GM18505 (cell line): ENCODE measurements around the gene FNDC3B.

Source experiments
- ATAC-seq: cut with Tn5 transposase; IDR thresholded peaks from one replicate; pipeline ENCODE4 v1.9.1; 2021; ENCODE audit not compliant: unreplicated experiment
- POLR2A ChIP-seq: IDR thresholded peaks from 4 replicates; pipeline ENCODE4 v1.6.1; 2011; ENCODE audit warnings: borderline replicate concordance; ENCODE audit not compliant: insufficient read depth, insufficient read length; ENCODE audit errors: extremely low read depth

The FNDC3B gene

DNA sequence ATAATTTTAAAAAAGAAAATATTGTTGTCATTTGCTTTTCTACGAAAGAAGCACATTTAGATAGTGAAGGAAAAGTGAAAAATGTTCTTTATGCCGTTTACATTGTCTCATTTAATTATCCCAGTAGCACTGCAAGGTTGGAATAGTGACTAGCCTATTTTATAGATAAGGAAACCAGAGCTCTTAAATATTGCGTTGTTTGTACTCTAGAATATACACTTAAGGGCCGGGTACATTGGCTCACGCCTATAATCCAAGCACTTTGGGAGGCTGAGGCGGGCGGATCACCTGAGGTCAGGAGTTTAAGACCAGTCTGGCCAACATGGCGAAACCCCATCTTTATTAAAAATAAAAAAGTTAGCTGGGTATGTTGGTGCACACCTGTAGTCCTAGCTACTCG, 127.5 kb downstream of the FNDC3B start:
- no peak for ATAC-seq
- no peak for TF ChIP-seq POLR2A

GRCh38 chr3:172167892-172168648, 128.7 kb downstream of the FNDC3B start:
- TF ChIP-seq POLR2A: no peak
- no peak for ATAC-seq

DNA sequence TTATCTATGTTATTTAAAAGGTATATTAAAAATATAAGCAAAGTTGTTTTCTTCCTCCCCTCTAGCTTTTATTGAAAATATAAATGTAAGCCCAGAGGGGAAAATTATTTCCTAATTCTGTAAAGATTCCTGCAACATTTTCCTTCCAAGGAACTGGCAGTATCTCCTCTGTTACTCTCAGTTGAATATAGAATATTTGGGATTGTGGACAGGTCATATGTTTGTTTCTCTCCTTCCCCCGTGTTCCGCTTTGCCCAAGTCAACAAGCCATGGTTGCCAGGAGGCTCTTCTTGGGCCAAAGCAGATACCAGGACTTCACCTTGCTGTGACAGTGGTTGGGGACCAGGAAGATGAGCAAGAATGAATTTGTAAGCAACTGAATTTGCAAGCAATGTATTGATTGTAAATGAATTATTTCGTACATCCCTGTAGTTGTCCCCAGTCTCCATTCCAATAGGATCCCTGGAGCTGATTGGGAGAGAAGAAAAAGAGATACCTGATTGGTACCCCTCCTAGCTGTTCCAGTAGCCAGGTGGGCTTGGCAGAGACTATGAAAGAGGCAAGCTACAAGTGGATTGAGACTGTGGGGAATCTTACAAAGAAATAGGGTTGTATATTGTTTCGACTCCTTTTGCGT, 130.8 kb downstream of the FNDC3B start:
- TF ChIP-seq POLR2A: no peak
- ATAC-seq: no peak

- TF ChIP-seq POLR2A: no peak
- ATAC-seq: no peak
Measured at GRCh38 chr3:172170841-172171240, 131.5 kb downstream of the FNDC3B start.

DNA sequence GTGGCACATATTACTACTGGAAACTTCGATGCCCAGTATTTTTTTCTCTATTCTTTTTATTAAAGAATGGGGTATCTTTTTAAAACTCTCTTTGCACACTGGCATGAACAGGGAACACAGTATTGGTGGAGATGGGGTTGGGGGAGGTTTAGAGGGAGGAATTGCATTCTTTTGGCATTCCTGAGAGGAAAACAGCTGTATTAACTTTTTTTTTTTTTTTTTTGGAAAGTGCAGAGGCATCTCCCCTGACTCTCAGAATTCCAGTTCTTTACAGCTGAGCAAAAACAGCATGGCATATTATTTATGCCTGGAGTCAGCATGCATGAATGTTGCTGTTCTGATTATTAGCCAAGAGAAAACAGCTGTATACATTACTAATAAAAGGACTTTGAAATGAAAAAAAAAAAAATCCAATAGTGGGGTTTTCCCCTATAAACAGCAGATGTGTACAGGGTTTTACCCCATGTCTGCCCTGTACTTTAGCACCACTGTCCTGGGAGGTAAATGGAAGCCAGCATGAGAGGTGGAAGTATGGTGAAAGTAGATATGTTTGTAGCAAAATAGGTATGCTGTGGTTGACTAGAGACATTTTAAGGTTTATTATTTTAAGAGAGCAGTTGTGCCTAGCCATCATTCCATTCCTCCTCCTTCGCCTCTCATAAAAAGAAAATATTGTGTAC, 132.2 kb downstream of the FNDC3B start:
- no peak for ATAC-seq
- no peak for TF ChIP-seq POLR2A

- TF ChIP-seq POLR2A: no peak
- ATAC-seq: no peak
Measured at GRCh38 chr3:172173316-172174254, 134.2 kb downstream of the FNDC3B start.

GRCh38 chr3:172174513-172175253, 135.3 kb downstream of the FNDC3B start:
- ATAC-seq: no peak
- no peak for TF ChIP-seq POLR2A

- no peak for TF ChIP-seq POLR2A
- ATAC-seq: no peak
Measured at GRCh38 chr3:172175254-172175599, 135.8 kb downstream of the FNDC3B start.

DNA sequence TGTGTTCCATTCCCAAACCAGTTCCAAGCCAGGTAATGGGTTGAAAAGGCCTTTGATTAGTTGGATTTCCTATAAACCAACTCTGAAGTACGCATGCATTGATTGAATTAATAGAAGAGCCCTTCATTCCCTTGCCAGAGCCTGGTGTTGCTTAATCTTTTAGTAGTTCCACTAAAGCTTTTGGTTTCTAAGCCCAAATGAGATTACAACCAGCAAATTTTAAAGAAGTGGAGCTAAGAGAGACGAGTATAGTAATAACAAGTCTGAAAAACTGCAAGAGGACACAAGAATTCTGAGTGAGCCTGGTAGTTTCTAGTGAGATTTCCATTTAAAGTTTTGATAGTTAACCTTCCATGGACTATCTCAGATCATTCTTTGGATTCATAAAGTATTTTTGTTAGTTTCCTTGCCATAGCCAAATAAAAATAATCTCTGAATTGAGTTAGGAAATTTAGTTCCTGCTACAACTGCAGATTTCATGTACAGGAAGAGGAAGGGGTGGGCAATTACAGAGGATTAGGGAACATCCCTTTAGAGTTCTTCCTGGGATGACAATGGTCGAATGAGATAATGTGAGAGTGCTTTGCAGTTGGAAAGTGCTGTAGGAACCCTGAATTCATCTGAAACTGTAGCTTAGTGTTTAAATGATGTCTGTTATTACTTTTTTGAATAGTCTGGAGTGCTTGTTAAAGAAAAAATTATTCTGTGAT, 136.8 kb downstream of the FNDC3B start:
- TF ChIP-seq POLR2A: no peak
- no peak for ATAC-seq

DNA sequence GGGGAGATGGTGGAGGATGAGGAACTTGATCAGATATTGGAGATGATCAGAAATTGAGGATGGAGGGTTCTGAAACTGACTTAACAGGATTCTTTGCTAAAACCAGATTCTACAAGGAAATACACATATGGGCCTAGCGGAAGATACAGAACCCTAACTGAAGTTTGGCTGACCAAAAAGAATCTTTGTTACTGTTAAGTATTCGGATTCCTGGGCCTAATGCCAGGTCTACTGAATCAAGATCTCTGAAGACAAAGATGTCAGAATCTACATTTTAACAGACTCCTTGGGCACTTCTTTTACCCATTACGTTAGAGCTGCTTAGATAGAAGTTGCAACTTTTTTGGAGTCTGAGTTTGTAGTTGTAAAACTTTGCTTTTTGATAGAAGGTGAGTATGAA, 137.7 kb downstream of the FNDC3B start:
- no peak for TF ChIP-seq POLR2A
- no peak for ATAC-seq

GRCh38 chr3:172177803-172178316, 138.5 kb downstream of the FNDC3B start:
- ATAC-seq: no peak
- TF ChIP-seq POLR2A: no peak
